ENCODE results near the gene APOA4.

The APOA4 gene

DNA sequence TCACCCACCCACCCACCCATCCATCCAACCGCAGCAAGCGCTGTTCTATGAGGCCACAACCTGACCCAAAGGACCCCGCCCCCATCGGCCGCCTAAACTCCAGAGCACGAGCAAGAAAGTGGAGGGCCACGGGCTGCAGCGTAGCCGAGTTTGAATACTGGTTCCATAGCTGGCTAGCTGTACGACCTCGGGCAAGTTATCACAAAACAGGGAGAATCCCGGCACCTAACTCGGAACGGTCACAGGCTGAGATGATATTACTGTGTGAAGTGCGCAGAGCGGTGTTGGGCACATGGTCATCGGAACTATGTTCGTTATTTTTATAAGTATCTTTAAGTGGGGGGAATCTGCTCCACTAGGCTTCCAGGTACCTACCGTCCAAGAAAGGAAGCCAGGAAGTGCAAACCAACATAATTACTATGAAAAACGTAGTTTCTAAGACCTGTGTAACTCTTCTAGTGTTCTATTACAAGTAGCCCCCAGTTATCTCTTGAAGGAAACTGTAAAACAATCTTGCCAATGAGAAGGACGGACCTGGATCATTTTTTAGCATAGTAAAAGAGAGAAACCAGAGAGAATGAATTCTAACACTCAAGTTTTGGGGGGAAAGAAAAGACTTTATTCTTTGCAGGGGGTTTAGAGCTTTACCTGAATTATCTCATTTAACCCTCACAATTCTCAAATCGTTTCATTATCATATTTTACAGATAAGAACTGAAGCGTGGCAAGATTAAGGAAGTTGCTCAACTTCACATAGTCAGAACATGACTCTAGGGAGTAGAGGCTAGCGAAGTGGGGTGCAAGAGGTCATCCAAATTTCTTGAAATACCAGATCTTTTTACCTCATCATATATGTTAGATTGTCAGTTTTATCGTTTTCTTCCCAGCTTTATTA lies 49.7 kb downstream of the APOA4 start:
- peak overlapping the region; percentile 76 for H3K4me3 ChIP-seq (ENCODE audit: low read length)
- TF ChIP-seq, protein P1, sequence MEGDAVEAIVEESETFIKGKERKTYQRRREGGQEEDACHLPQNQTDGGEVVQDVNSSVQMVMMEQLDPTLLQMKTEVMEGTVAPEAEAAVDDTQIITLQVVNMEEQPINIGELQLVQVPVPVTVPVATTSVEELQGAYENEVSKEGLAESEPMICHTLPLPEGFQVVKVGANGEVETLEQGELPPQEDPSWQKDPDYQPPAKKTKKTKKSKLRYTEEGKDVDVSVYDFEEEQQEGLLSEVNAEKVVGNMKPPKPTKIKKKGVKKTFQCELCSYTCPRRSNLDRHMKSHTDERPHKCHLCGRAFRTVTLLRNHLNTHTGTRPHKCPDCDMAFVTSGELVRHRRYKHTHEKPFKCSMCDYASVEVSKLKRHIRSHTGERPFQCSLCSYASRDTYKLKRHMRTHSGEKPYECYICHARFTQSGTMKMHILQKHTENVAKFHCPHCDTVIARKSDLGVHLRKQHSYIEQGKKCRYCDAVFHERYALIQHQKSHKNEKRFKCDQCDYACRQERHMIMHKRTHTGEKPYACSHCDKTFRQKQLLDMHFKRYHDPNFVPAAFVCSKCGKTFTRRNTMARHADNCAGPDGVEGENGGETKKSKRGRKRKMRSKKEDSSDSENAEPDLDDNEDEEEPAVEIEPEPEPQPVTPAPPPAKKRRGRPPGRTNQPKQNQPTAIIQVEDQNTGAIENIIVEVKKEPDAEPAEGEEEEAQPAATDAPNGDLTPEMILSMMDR (IDR thresholded peaks at IDR 0.05; ENCODE audit: insufficient read depth, low read depth, low read length, missing control alignments): no peak
- peak; percentile 22 for DNase-seq (ENCODE audit: low read depth)

DNA sequence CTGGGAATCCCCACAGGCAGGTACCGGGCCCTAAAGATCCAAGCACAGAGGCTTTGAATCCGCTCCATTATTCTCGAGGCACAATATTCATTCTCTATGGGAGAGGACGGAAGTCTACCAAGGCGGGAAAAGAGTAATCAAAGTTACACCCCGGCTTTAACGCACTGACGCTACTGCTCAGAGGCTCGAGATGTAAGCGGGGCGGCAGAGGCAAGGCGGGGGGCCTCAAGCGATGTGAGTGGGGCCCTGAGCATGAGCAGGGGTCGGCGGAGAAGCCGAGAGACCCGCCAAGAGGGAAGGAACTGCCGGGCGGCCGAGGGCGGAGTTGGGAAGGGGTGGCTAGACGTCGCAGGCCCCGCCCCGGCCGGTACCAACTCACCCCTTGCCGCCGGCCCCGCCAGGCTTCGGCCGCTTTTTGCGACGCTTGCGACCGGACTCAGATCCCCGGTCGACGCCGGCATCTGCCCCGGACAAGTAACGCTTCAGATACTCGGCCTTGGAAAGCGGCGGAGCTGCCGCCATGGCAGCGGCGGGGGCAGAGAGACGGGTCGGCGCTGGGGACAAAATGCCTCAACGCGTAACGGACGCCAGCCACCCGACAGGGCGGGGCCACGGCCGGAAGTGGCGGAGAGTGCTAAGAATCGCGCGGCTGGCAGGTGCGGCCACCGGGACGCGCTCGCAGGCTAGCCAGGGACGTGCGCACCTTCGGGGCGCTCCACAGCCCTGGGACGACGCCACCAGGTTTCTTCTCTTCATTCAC lies 50.5 kb downstream of the APOA4 start, which contains the start of gene BUD13:
Gene BUD13 (minus strand): TSS at position 545 of the 760 bp plus-strand sequence. CDS start 23 bp downstream, at position 522.
- TF ChIP-seq, protein P1 (IDR thresholded peaks at IDR 0.05; ENCODE audit: insufficient read depth, low read depth, low read length, missing control alignments): no peak
- peak within 1 kb of the TSS; percentile 76 for H3K4me3 ChIP-seq (ENCODE audit: low read length)
- DNase-seq (ENCODE audit: low read depth): peak; percentile 91

DNA sequence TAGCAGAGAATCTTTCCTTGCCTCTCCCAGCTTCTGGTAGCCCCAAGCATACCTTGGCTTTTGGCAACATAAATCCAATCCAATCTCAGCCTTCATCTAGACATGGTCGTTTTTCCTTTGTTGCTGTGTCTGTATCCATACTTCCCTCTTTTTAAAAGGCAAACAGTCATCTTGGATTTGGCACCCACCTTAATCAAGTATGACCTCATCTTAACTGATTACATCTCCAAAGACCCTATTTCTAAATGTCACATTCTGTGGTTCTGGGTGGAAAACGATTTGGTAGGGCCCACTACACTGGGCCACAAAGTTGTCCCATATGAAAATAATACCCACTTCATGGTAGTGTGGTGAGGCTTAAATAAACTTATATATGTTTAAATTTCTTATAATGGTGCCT lies 51.2 kb downstream of the APOA4 start:
- DNase-seq (ENCODE audit: low read depth): no peak
- peak overlapping the region; percentile 76 for H3K4me3 ChIP-seq (ENCODE audit: low read length)
- TF ChIP-seq, protein P1 (IDR thresholded peaks at IDR 0.05; ENCODE audit: insufficient read depth, low read depth, low read length, missing control alignments): no peak

All from epithelial cell of esophagus (primary cell).